ENCODE results near the gene WNK4.

WNK4 gene

GRCh38 chr17:42797067-42798007 lies 16.9 kb downstream of the WNK4 start:
- DNase-seq (ENCODE audit: low read depth in 3 of 3): no peak

- DNase-seq (ENCODE audit: low read depth in 3 of 3): no peak
Measured at GRCh38 chr17:42798011-42798382, 17.6 kb downstream of the WNK4 start.

- peak; percentile 62 to 82 (median 69) for DNase-seq (ENCODE audit: low read depth in 3 of 3)
Measured at GRCh38 chr17:42798383-42799380, 18.3 kb downstream of the WNK4 start, which contains the start of the genes CNTD1 and COA3. CNTD1 (plus strand) TSS chr17:42798861; CDS start chr17:42799068, 207 bp downstream. COA3 (minus strand) TSS chr17:42798704; CDS start chr17:42798681, 23 bp downstream.

GRCh38 chr17:42803074-42803883 lies 22.9 kb downstream of the WNK4 start:
- DNase-seq (ENCODE audit: low read depth in 3 of 3): no peak

GRCh38 chr17:42804918-42805367 lies 24.5 kb downstream of the WNK4 start:
- no peak for DNase-seq (ENCODE audit: low read depth in 3 of 3)

GRCh38 chr17:42806249-42806648 lies 25.8 kb downstream of the WNK4 start:
- DNase-seq (ENCODE audit: low read depth in 3 of 3): no peak

GRCh38 chr17:42809250-42809649 lies 28.8 kb downstream of the WNK4 start:
- DNase-seq (ENCODE audit: low read depth in 3 of 3): no peak

GRCh38 chr17:42814633-42815399 lies 34.4 kb downstream of the WNK4 start:
- no peak for DNase-seq (ENCODE audit: low read depth in 3 of 3)

- no peak for DNase-seq (ENCODE audit: low read depth in 3 of 3)
Measured at GRCh38 chr17:42817866-42818265, 37.5 kb downstream of the WNK4 start.

- no peak for DNase-seq (ENCODE audit: low read depth in 3 of 3)
Measured at GRCh38 chr17:42818379-42818778, 38.0 kb downstream of the WNK4 start.

- peak; percentile 41 to 67 (median 48) for DNase-seq (ENCODE audit: low read depth in 3 of 3)
Measured at GRCh38 chr17:42819939-42820535, 39.6 kb downstream of the WNK4 start.

GRCh38 chr17:42821176-42821575 lies 40.8 kb downstream of the WNK4 start:
- DNase-seq (ENCODE audit: low read depth in 3 of 3): no peak

GRCh38 chr17:42827472-42827871 lies 47.1 kb downstream of the WNK4 start:
- no peak for DNase-seq (ENCODE audit: low read depth in 3 of 3)

- DNase-seq (ENCODE audit: low read depth in 3 of 3): no peak
Measured at GRCh38 chr17:42830971-42831370, 50.6 kb downstream of the WNK4 start.

GRCh38 chr17:42832213-42832933 lies 52.0 kb downstream of the WNK4 start:
- no peak for DNase-seq (ENCODE audit: low read depth in 3 of 3)

- DNase-seq (ENCODE audit: low read depth in 3 of 3): peak; percentile 78 to 89 (median 80)
Measured at GRCh38 chr17:42832934-42833766, 52.7 kb downstream of the WNK4 start, which contains the start of gene PSME3. PSME3 (plus strand) TSS chr17:42833397; CDS start chr17:42833632, 235 bp downstream.

- DNase-seq (ENCODE audit: low read depth in 3 of 3): no peak
Measured at GRCh38 chr17:42833767-42834422, 53.5 kb downstream of the WNK4 start.

GRCh38 chr17:42835732-42836131 lies 55.3 kb downstream of the WNK4 start:
- DNase-seq (ENCODE audit: low read depth in 3 of 3): no peak
